Activated CD4-positive, alpha-beta T cell treated with anti-CD3 and anti-CD28 coated beads, Interleukin-2, amount 50 U/mL, for 4 hours (primary cell): ENCODE results near the gene METTL8.
"Not testable (repeated sequence)": the region's sequence is repeated elsewhere in the genome, so short reads cannot be mapped to it uniquely, and the experiment has no call there.

Source experiments
- DNase-seq, 2 experiments: peaks; one replicate each; pipeline ENCODE4 v3.0.0-alpha.2; 2020

Gene METTL8

GRCh38 chr2:171341394-171342066 is 92.3 kb downstream of the METTL8 start:
- DNase-seq, result no peak

GRCh38 chr2:171334946-171335345 is 98.8 kb downstream of the METTL8 start:
- DNase-seq, result no peak

GRCh38 chr2:171334171-171334570 is 99.6 kb downstream of the METTL8 start:
- no peak for DNase-seq

- DNase-seq, result no peak
Observed at GRCh38 chr2:171330155-171330956, 103.4 kb downstream of the METTL8 start.

- DNase-seq, result no peak
Observed at GRCh38 chr2:171327043-171327496, 106.7 kb downstream of the METTL8 start.

- DNase-seq, result no peak
Observed at GRCh38 chr2:171325886-171326585, 107.8 kb downstream of the METTL8 start.

DNA sequence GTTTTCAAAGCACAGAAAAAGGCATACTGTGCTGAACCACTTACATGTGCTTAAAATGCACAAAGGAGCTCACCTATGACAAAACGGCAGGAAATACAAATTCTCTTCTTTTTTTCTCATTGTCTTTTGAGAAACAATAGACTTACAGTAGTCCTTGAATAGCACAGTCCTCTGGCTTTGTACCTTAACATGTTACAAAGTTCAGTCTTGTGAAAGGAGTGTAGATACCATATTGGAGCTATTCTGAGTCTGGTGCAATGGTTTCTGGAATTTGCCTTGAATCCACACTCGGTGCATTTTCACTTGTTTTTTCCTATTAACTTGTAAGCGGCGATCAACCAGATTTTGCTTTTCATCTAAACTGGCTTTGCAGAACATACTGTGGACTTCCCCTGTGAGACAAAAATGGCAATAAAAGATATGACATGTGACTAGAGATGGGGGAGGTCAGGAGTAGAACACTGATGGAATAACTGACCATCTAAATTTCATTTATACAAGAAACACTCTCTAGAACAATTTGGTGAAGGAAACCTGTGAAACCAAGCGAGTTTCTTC is 109.7 kb downstream of the METTL8 start:
- DNase-seq, result no peak

DNA sequence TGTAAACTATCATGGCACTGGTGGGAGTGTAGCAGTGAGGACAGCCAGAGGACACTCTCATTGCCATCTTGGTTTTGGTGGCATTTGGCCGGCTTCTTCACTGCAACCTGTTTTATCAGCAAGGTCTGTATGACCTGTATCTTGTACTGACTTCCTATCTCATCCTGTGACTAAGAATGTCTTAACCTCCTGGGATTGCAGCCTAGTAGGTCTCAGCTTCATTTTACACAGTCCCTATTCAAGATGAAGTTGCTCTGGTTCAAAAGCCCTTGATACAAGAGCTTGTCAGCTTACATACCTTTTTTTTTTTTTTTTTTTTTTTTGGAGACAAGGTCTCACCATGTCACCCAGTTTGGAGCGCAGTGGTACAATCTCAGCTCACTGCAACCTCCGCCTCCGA is 110.9 kb downstream of the METTL8 start:
- DNase-seq, result no peak

DNA sequence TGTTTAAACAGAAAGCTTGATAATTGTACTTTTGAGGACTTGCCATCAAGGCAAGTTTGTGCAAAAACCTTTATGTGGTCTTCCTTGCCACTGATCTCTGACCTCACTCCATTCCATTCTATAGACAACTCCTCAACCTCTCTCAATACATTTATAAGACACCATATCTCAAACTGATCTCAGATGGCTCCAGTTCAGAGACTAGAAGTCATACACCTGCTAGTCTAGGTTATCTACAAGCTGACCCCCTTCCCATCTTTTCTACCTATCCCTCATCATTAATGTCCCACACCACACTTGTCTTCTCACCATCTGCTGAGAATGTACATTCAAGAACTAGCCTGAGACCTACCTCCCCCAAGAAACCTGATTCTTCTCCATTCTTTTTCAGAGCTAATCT is 113.1 kb downstream of the METTL8 start:
- no peak for DNase-seq

DNA sequence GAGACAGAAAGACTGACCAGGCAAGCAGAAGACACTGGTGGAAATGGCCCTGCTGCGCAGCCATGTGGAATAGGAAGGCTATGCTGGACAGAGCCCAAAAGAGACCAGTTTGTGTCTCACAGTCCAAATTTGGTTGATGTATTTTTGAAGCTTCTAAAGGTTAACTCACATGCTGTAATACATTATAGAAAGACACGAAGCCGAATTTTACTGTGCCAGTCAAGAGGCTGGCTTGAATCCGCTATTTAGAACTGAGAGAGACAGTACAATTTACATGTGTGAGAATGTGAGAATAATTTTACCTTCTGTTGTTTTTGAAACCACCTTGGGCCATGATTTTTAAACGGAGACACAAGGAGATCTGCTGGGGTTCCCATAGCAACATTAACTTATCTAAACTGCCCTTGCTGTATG is 113.6 kb downstream of the METTL8 start:
- no peak for DNase-seq

- peak; percentile 34 to 40 for DNase-seq
Observed at GRCh38 chr2:171319164-171319810, 114.5 kb downstream of the METTL8 start.

DNA sequence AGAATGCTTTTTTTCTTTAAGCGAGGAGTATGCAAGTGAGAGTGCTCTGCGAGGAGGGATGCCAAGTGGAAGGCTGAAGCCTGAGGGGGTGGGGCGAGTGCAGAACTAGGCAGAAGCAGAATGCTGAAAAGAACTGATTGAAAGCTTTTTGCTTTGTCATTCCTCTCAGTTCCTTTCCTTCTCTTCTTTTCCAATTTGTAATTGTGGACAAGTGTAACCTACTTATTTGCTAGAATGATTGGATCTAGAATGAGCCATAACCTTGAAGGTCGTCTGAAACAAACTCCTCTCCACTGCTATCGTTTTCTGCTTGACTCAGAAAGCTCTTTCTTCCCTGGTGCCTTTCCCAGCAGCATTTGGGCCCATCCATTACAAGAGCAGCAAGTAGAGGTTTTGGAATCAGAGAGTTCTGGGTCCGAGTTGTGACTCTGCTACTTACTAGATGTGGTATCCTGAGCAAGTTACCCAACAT is 115.3 kb downstream of the METTL8 start:
- DNase-seq, result no peak

- no peak for DNase-seq
Observed at GRCh38 chr2:171317492-171318125, 116.2 kb downstream of the METTL8 start.

- no peak for DNase-seq
Observed at GRCh38 chr2:171316755-171317337, 116.9 kb downstream of the METTL8 start.

- no peak for DNase-seq
Observed at GRCh38 chr2:171316220-171316619, 117.6 kb downstream of the METTL8 start.

DNA sequence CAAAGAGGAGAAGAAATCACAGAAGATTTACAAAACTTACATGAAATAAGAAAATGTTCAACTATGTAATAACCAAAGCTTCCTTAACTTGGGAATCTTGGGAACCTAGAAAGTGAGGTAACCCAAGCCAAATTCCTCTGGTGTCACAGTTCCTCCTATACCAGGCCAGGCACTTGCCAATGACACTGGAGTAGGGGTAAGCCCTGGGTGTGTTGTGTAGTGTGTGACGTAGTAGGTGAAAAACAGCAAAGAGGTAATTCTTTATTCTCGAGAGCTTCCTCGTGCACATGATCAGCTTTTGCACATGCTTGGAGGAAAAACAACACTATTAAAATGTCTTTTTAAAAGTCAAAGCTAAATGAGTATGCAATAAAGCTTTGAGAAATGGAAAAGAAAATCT is 118.0 kb downstream of the METTL8 start:
- DNase-seq, result no peak

GRCh38 chr2:171312182-171312581 is 121.6 kb downstream of the METTL8 start:
- DNase-seq, result not testable (repeated sequence)

GRCh38 chr2:171311589-171311988 is 122.2 kb downstream of the METTL8 start:
- DNase-seq, result not testable (repeated sequence)

GRCh38 chr2:171310889-171311288 is 122.9 kb downstream of the METTL8 start:
- no peak for DNase-seq

- DNase-seq, result no peak
Observed at GRCh38 chr2:171309455-171310286, 124.1 kb downstream of the METTL8 start.
